ENCODE measurements around the gene SLC37A1.

SLC37A1 gene

DNA sequence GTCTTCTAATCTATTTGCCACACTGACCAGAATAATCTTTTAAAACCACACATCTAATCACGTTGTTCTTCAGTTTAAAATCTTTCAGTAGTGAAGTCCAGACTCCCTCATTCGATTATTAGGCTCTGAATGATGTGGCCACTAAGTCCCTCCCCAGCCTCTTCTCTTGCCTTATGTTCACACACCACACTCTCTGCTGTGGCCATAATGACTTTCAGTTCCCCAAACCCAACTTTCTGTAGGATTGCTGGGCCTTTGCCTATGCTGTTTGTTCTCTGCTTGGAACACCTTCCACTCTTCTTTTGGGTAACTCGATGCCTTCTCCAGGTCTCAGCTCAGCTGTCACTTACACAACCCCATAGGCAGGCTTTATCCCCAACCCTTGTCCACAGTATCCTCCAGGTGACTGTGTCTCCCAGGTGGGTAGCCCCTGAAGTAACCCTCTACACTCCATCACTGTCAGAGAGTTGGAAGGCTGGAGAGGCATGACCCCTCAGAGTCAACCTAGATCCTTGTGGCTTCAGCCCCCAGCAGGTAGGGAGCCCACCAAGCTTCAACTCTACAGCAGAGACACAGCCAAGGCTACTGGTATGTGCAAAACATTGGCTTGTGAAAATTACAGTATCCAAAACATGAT lies 8.4 kb upstream of the SLC37A1 start:
- DNase-seq (no peak), ATAC-seq (ENCODE audit: insufficient read depth, low read depth) (no peak)
- Histone ChIP-seq H3K9ac (ENCODE audit: low read depth, low read length) (no peak overlapping the region), H3K9me3 (ENCODE audit: insufficient read depth, low read length, severe bottlenecking) (no peaks in the 10 kb centered on the region), H4K20me1 (ENCODE audit: insufficient read depth, low read length) (no peaks in the 10 kb centered on the region), H3K4me2 (ENCODE audit: insufficient read depth, low read length) (no peak overlapping the region), H2AFZ (ENCODE audit: low read depth, low read length) (no peak overlapping the region), H3K4me1 (ENCODE audit: insufficient read depth, low read length) (peaks cover 9% of the 10 kb centered on the region), H3K79me2 (ENCODE audit: insufficient read depth, low read length) (no peaks in the 10 kb centered on the region), H3K27me3 (ENCODE audit: insufficient read depth, low read length, poor library complexity) (no peaks in the 10 kb centered on the region), H3K27ac (ENCODE audit: low read length) (no peak overlapping the region), H3K36me3 (ENCODE audit: insufficient read depth, low read length) (no peaks in the 10 kb centered on the region), H3K4me3 (ENCODE audit: low read depth in 1 of 2, low read length in 2 of 2) (no peak overlapping the region)
- TF ChIP-seq, protein P1, sequence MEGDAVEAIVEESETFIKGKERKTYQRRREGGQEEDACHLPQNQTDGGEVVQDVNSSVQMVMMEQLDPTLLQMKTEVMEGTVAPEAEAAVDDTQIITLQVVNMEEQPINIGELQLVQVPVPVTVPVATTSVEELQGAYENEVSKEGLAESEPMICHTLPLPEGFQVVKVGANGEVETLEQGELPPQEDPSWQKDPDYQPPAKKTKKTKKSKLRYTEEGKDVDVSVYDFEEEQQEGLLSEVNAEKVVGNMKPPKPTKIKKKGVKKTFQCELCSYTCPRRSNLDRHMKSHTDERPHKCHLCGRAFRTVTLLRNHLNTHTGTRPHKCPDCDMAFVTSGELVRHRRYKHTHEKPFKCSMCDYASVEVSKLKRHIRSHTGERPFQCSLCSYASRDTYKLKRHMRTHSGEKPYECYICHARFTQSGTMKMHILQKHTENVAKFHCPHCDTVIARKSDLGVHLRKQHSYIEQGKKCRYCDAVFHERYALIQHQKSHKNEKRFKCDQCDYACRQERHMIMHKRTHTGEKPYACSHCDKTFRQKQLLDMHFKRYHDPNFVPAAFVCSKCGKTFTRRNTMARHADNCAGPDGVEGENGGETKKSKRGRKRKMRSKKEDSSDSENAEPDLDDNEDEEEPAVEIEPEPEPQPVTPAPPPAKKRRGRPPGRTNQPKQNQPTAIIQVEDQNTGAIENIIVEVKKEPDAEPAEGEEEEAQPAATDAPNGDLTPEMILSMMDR (IDR thresholded peaks at IDR 0.05; ENCODE audit: borderline replicate concordance, extremely low read depth, low read length, poor library complexity, severe bottlenecking), result no peak
- TF ChIP-seq EZH2 (IDR thresholded peaks at IDR 0.05; ENCODE audit: borderline replicate concordance, low read depth, low read length, severe bottlenecking), result no peak

DNA sequence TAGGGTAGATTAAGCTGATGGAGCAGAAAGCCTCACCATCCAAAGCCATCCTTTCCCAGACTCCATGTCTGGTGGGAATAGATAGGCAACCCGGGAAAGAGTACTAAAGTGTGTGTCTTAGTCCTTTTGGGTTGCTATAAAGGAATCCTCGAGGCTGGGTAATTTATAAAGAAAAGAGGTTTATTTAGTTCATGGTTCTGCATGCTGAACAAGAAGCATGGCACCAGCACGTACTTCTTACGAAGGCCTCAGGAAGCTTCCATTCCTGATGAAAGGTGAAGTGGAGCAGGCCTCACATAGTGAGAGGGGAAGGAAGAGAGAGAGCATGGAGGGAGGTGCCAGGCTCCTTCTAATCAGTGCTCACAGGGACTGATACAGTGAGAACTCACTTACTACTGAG lies 6.2 kb upstream of the SLC37A1 start:
- no peak overlapping the region for H3K4me2 ChIP-seq (ENCODE audit: insufficient read depth, low read length)
- H3K27ac ChIP-seq (ENCODE audit: low read length), result no peak overlapping the region
- no peak overlapping the region for H2AFZ ChIP-seq (ENCODE audit: low read depth, low read length)
- peaks cover 9% of the 10 kb centered on the region for H3K4me1 ChIP-seq (ENCODE audit: insufficient read depth, low read length)
- no peaks in the 10 kb centered on the region for H4K20me1 ChIP-seq (ENCODE audit: insufficient read depth, low read length)
- no peak overlapping the region for H3K4me3 ChIP-seq (ENCODE audit: low read depth in 1 of 2, low read length in 2 of 2)
- H3K27me3 ChIP-seq (ENCODE audit: insufficient read depth, low read length, poor library complexity), result no peaks in the 10 kb centered on the region
- H3K9ac ChIP-seq (ENCODE audit: low read depth, low read length), result no peak overlapping the region
- TF ChIP-seq EZH2 (IDR thresholded peaks at IDR 0.05; ENCODE audit: borderline replicate concordance, low read depth, low read length, severe bottlenecking), result no peak
- TF ChIP-seq, protein P1 (IDR thresholded peaks at IDR 0.05; ENCODE audit: borderline replicate concordance, extremely low read depth, low read length, poor library complexity, severe bottlenecking), result no peak
- DNase-seq, result no peak
- no peaks in the 10 kb centered on the region for H3K79me2 ChIP-seq (ENCODE audit: insufficient read depth, low read length)
- H3K9me3 ChIP-seq (ENCODE audit: insufficient read depth, low read length, severe bottlenecking), result no peaks in the 10 kb centered on the region
- H3K36me3 ChIP-seq (ENCODE audit: insufficient read depth, low read length), result no peaks in the 10 kb centered on the region
- ATAC-seq (ENCODE audit: insufficient read depth, low read depth), result no peak

DNA sequence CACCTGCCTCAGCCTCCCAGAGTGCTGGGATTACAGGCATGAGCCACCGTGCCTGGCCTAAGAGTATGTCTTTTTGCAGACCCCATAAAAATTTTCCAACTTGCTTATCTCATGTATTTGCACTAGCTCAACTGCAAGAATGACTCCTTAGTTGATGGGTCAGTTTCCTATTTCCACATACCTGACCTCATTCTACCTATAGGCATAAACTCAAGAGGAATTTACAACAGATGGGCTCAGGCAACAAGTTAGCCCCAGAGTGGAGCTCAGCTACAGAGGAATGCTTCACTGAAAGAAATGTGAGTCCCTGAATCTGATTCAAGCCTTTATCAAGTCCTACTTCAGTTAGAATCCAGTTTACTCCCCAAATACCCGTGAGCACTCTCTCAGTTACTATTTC lies 5.3 kb upstream of the SLC37A1 start:
- H4K20me1 ChIP-seq (ENCODE audit: insufficient read depth, low read length), result no peaks in the 10 kb centered on the region
- no peak overlapping the region for H3K4me3 ChIP-seq (ENCODE audit: low read depth in 1 of 2, low read length in 2 of 2)
- no peaks in the 10 kb centered on the region for H3K27me3 ChIP-seq (ENCODE audit: insufficient read depth, low read length, poor library complexity)
- no peak overlapping the region for H3K27ac ChIP-seq (ENCODE audit: low read length)
- no peak for TF ChIP-seq EZH2 (IDR thresholded peaks at IDR 0.05; ENCODE audit: borderline replicate concordance, low read depth, low read length, severe bottlenecking)
- TF ChIP-seq, protein P1 (IDR thresholded peaks at IDR 0.05; ENCODE audit: borderline replicate concordance, extremely low read depth, low read length, poor library complexity, severe bottlenecking), result no peak
- H3K4me2 ChIP-seq (ENCODE audit: insufficient read depth, low read length), result no peak overlapping the region
- no peaks in the 10 kb centered on the region for H3K36me3 ChIP-seq (ENCODE audit: insufficient read depth, low read length)
- ATAC-seq (ENCODE audit: insufficient read depth, low read depth) (no peak), DNase-seq (no peak)
- peaks cover 13% of the 10 kb centered on the region for H3K4me1 ChIP-seq (ENCODE audit: insufficient read depth, low read length)
- no peaks in the 10 kb centered on the region for H3K79me2 ChIP-seq (ENCODE audit: insufficient read depth, low read length)
- no peak overlapping the region for H3K9ac ChIP-seq (ENCODE audit: low read depth, low read length)
- H2AFZ ChIP-seq (ENCODE audit: low read depth, low read length), result no peak overlapping the region
- no peaks in the 10 kb centered on the region for H3K9me3 ChIP-seq (ENCODE audit: insufficient read depth, low read length, severe bottlenecking)
